ENCODE measurements around the gene PLPP6. TPM values are rescaled to one million over a fixed set of nuclear protein-coding genes. Genes with fewer than 3 reads are reported as not detected.

Gene PLPP6
- total and polyA plus RNA-seq, 2 donors (not counting 1 experiment from before 2014, with no cell fraction given), result 6.3 to 14.3 TPM

GRCh38 chr9:4669890-4670289 lies 7.8 kb downstream of the PLPP6 start:
- Mint-ChIP-seq H3K4me3 (no peak overlapping the region), H3K4me1 (peaks cover 19% of the 10 kb centered on the region), H3K27me3 (peaks cover 16% of the 10 kb centered on the region), H3K9me3 (ENCODE audit: insufficient read depth) (no peaks in the 10 kb centered on the region), H3K27ac (no peak overlapping the region)
- DNase-seq (no peak), ATAC-seq (ENCODE audit: low read depth) (no peak)
- Histone ChIP-seq H4K20me1 (ENCODE audit: control insufficient read depth, insufficient read depth, low read length, poor library complexity, severe bottlenecking) (no peaks in the 10 kb centered on the region), H3K27me3 (replicated peaks in 1 of 4; ENCODE audit: control extremely low read depth in 1 of 4, control insufficient read depth in 3 of 4, insufficient read depth in 4 of 4, low read length in 3 of 4) (peaks cover 0 to 16% (median 12%) of the 10 kb centered on the region in 4 experiments), H3K27ac (ENCODE audit: low read length in 2 of 2) (no peak overlapping the region), H3K9me3 (ENCODE audit: control extremely low read depth in 1 of 3, control insufficient read depth in 2 of 3, insufficient read depth in 1 of 3, low read length in 2 of 3) (peaks cover 0 to 2% (median 0%) of the 10 kb centered on the region in 3 donors), H3K4me1 (ENCODE audit: control insufficient read depth in 2 of 2, insufficient read depth in 2 of 2, low read length in 2 of 2) (peaks cover 18 to 21% of the 10 kb centered on the region in 2 donors), H3K79me2 (ENCODE audit: control insufficient read depth, insufficient read depth, low read length) (no peaks in the 10 kb centered on the region), H2AFZ (ENCODE audit: insufficient read depth, low read depth, low read length, poor library complexity, severe bottlenecking) (no peak overlapping the region), H3K9ac (ENCODE audit: low read length) (no peak overlapping the region), H3K36me3 (replicated peaks in 1 of 2; ENCODE audit: control extremely low read depth in 1 of 2, control insufficient read depth in 1 of 2, extremely low read depth in 1 of 2, insufficient read depth in 2 of 2, low read length in 1 of 2) (no peaks in the 10 kb centered on the region), H3K4me3 (ENCODE audit: control extremely low read depth in 1 of 5, extremely low read depth in 1 of 5, insufficient read depth in 1 of 5, low read depth in 2 of 5, low read length in 4 of 5) (no peak overlapping the region), H3K4me2 (replicated peaks; ENCODE audit: low read depth, low read length, poor library complexity, severe bottlenecking) (no peak overlapping the region)
- POLR2A ChIA-PET, result no interaction called here
- TF ChIP-seq CTCF (IDR thresholded peaks at IDR 0.05) (no peak), EZH2 (IDR thresholded peaks at IDR 0.05; ENCODE audit: borderline replicate concordance, insufficient read depth, low read depth, low read length, poor library complexity, severe bottlenecking) (no peak)
- CTCF ChIA-PET, result no interaction called here
- intact Hi-C loops (cut with micrococcal nuclease), result no loop called here

GRCh38 chr9:4670591-4670990 lies 8.5 kb downstream of the PLPP6 start:
- H3K27me3 Mint-ChIP-seq, result peaks cover 16% of the 10 kb centered on the region
- Histone ChIP-seq H3K4me1 (ENCODE audit: control insufficient read depth in 2 of 2, insufficient read depth in 2 of 2, low read length in 2 of 2) (peaks cover 12 to 14% of the 10 kb centered on the region in 2 donors), H3K4me2 (replicated peaks; ENCODE audit: low read depth, low read length, poor library complexity, severe bottlenecking) (no peak overlapping the region), H3K9ac (ENCODE audit: low read length) (no peak overlapping the region), H3K27me3 (replicated peaks in 1 of 4; ENCODE audit: control extremely low read depth in 1 of 4, control insufficient read depth in 3 of 4, insufficient read depth in 4 of 4, low read length in 3 of 4) (peaks cover 0 to 16% (median 12%) of the 10 kb centered on the region in 4 experiments), H3K4me3 (ENCODE audit: control extremely low read depth in 1 of 5, extremely low read depth in 1 of 5, insufficient read depth in 1 of 5, low read depth in 2 of 5, low read length in 4 of 5) (no peak overlapping the region), H3K27ac (ENCODE audit: low read length in 2 of 2) (no peak overlapping the region), H3K79me2 (ENCODE audit: control insufficient read depth, insufficient read depth, low read length) (no peaks in the 10 kb centered on the region), H3K9me3 (ENCODE audit: control extremely low read depth in 1 of 3, control insufficient read depth in 2 of 3, insufficient read depth in 1 of 3, low read length in 2 of 3) (peaks cover 0 to 2% (median 0%) of the 10 kb centered on the region in 3 donors), H4K20me1 (ENCODE audit: control insufficient read depth, insufficient read depth, low read length, poor library complexity, severe bottlenecking) (no peaks in the 10 kb centered on the region), H2AFZ (ENCODE audit: insufficient read depth, low read depth, low read length, poor library complexity, severe bottlenecking) (no peak overlapping the region), H3K36me3 (replicated peaks in 1 of 2; ENCODE audit: control extremely low read depth in 1 of 2, control insufficient read depth in 1 of 2, extremely low read depth in 1 of 2, insufficient read depth in 2 of 2, low read length in 1 of 2) (no peaks in the 10 kb centered on the region)
- no CpG with 5 or more reads among the region's 3 CpGs for WGBS (ENCODE audit: insufficient coverage)
- intact Hi-C loops (cut with micrococcal nuclease), result no loop called here
- no peak overlapping the region for H3K27ac Mint-ChIP-seq
- no peak overlapping the region for H3K4me3 Mint-ChIP-seq
- H3K4me1 Mint-ChIP-seq, result peaks cover 12% of the 10 kb centered on the region
- ATAC-seq (ENCODE audit: low read depth) (no peak), DNase-seq (no peak)
- TF ChIP-seq CTCF (IDR thresholded peaks at IDR 0.05) (no peak), EZH2 (IDR thresholded peaks at IDR 0.05; ENCODE audit: borderline replicate concordance, insufficient read depth, low read depth, low read length, poor library complexity, severe bottlenecking) (no peak)
- H3K9me3 Mint-ChIP-seq (ENCODE audit: insufficient read depth), result no peaks in the 10 kb centered on the region
- POLR2A ChIA-PET, result no interaction called here
- CTCF ChIA-PET, result no interaction called here

Measured in B cell (primary cell).